HCT116 (cell line): Measurements from ENCODE around the gene DNAJC4.

Source experiments
- CEBPB ChIP-seq: IDR thresholded peaks from 2 replicates; pipeline ENCODE4 v1.6.1; 2012; ENCODE audit warnings: low read depth
- EGR1 ChIP-seq: IDR thresholded peaks from 2 replicates; pipeline ENCODE4 v1.6.1; 2012; ENCODE audit warnings: low read depth
- POLR2A ChIP-seq: IDR thresholded peaks from 2 replicates; pipeline ENCODE4 v1.7.0; 2011; ENCODE audit warnings: borderline replicate concordance; ENCODE audit not compliant: insufficient read depth, insufficient read length; ENCODE audit errors: extremely low read depth
- ZNF274 ChIP-seq: fragments of 200-500 bp; sonication (Bioruptor generic); IDR thresholded peaks from 2 replicates; pipeline ENCODE4 v1.6.1; 2014; ENCODE audit warnings: mild to moderate bottlenecking, low read depth, low read length, inconsistent platforms
- TF ChIP-seq, protein P1 (sequence below), 3 experiments: fragments of 200-600 bp in 1 of 3; sonication (generic) in 1 of 3; IDR thresholded peaks in 2 of 3; conservative IDR thresholded peaks in 1 of 3; 2 replicates each; pipeline ENCODE4 v1.5.1; 2012 to 2017; ENCODE audit warnings: low read depth in 2 of 3, low read length in 2 of 3, antibody characterized with exemption in 1 of 3, borderline replicate concordance in 1 of 3, control low read depth in 1 of 3, mild to moderate bottlenecking in 1 of 3, mixed read lengths in 1 of 3, mixed run types in 1 of 3, moderate library complexity in 1 of 3; ENCODE audit not compliant: insufficient read depth in 1 of 3
- TF ChIP-seq, protein P2 (sequence below): IDR thresholded peaks from 2 replicates; pipeline ENCODE4 v1.6.1; 2012; ENCODE audit warnings: low read depth

DNA sequence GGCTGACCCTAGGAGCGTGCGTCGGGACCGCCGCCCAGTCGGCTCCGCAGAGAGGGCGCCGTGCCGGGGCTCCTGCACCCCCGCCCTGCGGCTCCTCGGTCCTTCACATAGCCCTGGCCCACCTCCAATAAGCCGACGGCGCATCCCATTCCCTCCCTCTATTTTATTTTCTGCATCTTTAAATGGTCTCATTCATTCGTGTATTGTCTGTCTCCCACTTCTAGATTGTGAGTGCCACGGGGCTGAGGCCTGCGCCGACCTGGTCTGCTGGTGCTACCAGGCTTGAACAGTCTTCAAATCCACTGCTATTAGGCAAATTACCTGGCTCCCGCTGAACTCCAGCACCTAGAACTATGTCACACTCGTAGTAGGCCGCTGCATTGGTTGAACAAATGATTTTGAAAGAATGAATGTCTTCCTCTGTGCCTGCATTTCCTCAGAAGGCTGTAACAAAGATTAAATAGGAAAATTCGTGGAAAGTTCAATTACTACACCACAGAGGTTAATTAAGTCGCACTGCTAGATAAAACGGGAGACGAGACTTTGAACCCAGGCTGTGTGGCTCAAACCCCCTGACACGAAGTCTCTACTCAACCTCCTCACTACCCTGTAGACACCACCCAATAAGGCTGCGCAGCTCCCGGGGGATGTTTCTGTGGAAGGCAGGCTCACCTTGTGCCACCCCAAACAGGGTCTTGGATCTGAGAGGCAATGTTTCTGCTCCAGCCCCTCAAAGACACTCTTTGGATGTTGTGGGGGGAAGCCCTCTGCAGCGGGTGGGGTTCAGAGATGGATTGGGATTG is 17.6 kb downstream of the DNAJC4 start:
- no peak for TF ChIP-seq CEBPB
- TF ChIP-seq, protein P1, sequence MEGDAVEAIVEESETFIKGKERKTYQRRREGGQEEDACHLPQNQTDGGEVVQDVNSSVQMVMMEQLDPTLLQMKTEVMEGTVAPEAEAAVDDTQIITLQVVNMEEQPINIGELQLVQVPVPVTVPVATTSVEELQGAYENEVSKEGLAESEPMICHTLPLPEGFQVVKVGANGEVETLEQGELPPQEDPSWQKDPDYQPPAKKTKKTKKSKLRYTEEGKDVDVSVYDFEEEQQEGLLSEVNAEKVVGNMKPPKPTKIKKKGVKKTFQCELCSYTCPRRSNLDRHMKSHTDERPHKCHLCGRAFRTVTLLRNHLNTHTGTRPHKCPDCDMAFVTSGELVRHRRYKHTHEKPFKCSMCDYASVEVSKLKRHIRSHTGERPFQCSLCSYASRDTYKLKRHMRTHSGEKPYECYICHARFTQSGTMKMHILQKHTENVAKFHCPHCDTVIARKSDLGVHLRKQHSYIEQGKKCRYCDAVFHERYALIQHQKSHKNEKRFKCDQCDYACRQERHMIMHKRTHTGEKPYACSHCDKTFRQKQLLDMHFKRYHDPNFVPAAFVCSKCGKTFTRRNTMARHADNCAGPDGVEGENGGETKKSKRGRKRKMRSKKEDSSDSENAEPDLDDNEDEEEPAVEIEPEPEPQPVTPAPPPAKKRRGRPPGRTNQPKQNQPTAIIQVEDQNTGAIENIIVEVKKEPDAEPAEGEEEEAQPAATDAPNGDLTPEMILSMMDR (IDR thresholded peaks at IDR 0.05 in 2 of 3, conservative IDR thresholded peaks at IDR 0.05 in 1 of 3; ENCODE audit: borderline replicate concordance in 1 of 3, insufficient read depth in 1 of 3, low read depth in 2 of 3, low read length in 2 of 3), result no peak
- TF ChIP-seq, protein P2, sequence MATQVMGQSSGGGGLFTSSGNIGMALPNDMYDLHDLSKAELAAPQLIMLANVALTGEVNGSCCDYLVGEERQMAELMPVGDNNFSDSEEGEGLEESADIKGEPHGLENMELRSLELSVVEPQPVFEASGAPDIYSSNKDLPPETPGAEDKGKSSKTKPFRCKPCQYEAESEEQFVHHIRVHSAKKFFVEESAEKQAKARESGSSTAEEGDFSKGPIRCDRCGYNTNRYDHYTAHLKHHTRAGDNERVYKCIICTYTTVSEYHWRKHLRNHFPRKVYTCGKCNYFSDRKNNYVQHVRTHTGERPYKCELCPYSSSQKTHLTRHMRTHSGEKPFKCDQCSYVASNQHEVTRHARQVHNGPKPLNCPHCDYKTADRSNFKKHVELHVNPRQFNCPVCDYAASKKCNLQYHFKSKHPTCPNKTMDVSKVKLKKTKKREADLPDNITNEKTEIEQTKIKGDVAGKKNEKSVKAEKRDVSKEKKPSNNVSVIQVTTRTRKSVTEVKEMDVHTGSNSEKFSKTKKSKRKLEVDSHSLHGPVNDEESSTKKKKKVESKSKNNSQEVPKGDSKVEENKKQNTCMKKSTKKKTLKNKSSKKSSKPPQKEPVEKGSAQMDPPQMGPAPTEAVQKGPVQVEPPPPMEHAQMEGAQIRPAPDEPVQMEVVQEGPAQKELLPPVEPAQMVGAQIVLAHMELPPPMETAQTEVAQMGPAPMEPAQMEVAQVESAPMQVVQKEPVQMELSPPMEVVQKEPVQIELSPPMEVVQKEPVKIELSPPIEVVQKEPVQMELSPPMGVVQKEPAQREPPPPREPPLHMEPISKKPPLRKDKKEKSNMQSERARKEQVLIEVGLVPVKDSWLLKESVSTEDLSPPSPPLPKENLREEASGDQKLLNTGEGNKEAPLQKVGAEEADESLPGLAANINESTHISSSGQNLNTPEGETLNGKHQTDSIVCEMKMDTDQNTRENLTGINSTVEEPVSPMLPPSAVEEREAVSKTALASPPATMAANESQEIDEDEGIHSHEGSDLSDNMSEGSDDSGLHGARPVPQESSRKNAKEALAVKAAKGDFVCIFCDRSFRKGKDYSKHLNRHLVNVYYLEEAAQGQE, result no peak
- TF ChIP-seq POLR2A, result peak; percentile 13
- TF ChIP-seq ZNF274, result no peak
- no peak for TF ChIP-seq EGR1
